Thyroid gland (tissue), 4 donors: ENCODE data around the gene ATRNL1.

Experiments used
- CTCF ChIP-seq, 6 experiments: fragments of 200-600 bp in 3 of 6; fragments of 450-650 bp in 3 of 6; sonication (generic) in 3 of 6; IDR thresholded peaks; one replicate each; pipeline ENCODE4 v1.5.1; 2016 to 2019; ENCODE audit warnings: antibody characterized with exemption in 6 of 6, mild to moderate bottlenecking in 2 of 6, inconsistent platforms in 1 of 6, moderate library complexity in 1 of 6
- POLR2A ChIP-seq, 2 donors: fragments of 450-650 bp; IDR thresholded peaks; one replicate each; pipeline ENCODE4 v1.6.1; 2017; ENCODE audit warnings: antibody characterized with exemption in 2 of 2, mild to moderate bottlenecking in 2 of 2, moderate library complexity in 1 of 2

DNA sequence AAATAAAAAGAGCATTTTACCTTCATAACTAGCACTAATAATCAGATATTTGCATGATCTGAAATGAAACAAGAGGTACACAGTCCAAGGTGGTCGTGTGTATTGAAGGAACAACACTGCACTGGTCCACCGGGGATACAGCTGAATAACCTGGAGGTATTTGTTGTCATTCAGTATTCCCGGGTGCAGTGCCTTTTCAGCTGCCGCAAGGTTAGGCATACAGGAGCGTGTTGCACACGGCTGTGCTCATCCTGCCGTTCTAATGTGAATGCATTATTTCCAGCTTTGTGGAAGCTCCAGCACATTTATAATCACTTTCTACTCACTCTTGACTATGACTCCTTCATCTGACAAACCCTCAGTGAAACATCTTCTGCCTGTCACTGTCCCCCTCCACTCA, 802.0 kb downstream of the ATRNL1 start:
- TF ChIP-seq CTCF (IDR thresholded peaks at IDR 0.05) (no peak), POLR2A (IDR thresholded peaks at IDR 0.05) (no peak)
